SW480 (cell line): Measurements from ENCODE around the gene PPP2R2D.
A peak's percentile ranks its signal among the peaks of the same experiment; 100 is the strongest.

ENCODE experiments used
- DNase-seq: peaks from one replicate; pipeline ENCODE4 v3.0.0-alpha.2; 2016; ENCODE audit warnings: low spot score

The PPP2R2D gene

DNA sequence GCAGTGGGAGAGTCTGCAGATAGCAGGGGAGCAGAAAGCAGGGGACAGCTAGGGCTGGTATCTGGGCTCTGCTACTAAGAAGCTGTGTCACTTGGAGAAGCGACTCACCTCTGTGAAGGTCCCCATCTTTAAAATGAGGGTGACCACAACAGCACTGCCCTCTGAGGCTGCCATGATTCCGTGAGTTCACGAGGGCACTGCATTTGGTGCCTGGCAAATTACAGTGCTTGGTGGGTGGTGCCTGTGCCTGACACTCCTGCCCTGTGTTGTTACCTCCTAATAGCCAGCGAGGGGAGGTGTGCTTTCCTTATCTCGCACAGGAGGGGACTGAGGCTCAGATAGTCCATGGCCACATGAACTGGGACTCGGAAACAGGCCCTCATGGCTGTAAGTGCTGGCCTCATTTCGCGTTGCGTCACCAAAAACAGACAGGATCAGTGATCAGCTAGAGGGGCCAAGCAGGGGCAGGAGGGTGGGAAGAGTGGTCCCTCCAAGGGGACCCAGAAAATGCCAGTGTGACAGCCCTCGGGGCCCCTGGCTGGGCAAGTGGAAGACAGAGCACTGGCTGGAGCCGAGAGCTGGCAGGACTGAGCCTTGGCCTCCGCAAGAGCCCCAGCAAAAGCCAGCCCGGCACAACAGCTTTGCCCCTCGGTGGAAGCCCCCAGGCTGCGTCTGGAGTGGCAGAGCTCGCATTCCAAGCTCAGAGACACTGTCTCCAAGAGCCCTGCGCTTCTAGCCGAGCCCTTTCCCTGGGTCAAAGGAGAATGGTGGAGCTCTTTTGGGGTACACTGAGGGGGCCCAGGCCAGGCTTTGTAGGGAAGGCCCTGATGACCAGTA, 98.3 kb downstream of the PPP2R2D start:
- no peak for DNase-seq

DNA sequence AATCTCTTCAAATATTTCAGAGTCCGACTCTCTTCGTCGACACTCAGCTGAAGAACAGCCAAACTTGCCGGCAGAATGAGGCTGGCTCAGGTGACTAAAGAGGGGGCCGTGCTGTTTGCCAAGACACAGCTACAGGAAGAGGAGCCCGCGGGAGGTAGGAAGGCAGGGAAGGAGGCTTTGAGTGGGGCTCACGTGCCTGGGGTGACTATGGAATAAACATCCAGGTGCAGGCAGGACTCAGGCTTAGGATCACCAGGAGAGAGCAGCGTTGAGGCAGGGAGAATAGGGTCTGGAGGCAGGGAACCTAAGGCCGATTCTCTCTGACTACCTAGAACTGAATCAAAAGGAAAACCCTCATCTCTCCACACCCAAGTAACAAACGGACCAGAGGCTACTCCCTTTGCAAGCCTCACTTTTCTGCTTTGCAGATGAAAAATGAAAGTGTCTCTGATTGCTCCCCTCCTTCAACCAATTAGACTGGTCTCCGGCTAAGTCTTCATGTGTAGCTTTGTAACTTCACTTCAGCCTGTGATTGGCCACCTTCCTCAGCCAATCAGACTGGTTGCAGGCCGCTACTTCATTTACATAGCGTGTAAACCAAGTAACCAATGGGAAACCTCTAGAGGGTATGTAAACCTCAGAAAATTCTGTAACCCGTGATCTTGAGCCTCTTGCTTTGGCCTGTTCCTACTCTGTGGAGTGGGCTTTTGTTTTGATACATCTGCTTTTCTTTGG, 100.6 kb downstream of the PPP2R2D start:
- DNase-seq = peak; percentile 50

DNA sequence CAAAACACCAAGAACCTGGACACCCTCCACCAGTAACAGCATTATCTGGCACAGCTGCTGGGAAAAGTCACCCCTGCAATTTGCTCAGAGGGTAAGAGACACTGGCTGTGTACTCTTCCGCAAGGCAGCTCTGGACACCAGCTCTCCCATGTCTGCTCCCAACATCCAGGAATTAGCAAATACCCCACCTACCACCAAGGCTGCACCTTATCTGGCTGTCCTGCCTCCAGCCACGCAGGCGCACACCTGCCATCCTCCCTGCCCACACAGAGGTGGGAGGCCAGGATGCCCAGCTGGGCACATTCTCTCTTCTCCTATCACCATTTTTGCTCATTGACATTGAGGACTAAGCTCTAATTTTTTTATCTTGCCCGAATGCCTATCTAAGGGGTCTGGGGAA, 101.2 kb downstream of the PPP2R2D start:
- no peak for DNase-seq

DNA sequence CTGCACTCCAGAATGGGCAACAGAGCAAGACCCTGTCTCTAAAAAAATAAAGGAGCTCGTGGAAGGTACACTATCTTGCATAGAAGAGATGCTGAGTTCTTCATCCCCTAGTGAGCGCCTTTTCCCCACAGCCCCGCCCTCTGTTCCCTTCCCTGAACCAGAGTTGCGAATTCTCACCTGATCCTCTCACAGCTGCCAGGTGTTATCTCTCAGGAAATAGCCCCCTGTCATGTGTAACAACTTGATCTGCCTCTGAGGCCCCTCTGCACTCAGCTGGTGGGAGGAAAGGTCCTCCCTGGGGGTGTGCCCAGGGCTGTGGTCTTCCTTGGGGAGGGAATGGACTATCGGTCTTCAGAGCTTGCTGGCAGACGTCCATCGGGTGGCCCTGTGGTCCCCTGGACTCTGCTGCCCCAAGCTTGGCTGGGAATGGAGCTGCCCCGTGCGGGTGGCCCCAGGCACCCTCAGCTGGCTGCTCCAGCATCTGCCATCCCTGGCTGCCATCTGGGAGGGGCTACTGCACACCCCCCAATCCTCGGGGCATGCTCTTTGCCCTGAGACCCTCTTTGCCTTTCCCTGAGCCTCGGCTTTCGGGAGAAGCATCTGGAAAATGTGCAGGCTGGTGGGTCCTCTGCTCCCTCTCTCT, 102.6 kb downstream of the PPP2R2D start:
- DNase-seq = no peak

DNA sequence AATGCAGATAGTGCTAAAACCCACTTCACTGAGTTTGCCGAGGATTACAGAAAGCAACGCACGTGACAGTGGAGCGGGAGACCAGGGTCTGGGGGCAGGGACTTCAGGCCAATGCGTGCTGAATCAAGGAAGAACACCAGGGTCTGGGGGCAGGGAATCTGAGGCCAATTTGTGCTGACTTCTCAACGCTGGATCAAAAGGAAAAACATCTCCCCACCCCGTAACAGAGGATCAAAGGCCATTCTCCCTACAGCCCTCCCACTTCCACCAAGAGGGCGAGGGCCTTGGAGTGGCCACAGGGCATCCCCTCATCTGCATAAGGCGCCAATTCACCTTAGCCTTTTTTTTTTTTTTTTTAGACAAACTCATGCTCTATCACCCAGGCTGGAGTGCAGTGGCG, 103.2 kb downstream of the PPP2R2D start:
- no peak for DNase-seq

DNA sequence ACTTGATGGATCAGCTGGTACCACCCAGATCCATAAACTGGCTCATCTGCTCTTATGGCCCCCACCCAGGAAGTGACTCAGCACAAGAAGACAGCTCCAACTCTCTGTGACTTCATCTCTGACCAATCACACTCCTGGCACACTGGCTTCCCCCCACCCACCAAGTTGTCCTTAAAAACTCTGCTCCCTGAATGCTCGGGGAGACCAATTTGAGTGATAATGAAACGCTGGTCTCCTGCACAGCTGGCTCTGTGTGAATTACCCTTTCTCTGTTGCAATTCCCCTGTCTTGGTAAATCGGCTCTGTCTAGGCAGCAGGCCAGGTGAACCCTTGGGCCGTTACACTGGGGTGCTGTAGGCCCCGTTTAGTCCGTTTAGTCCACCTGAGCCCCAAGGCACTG, 104.3 kb downstream of the PPP2R2D start:
- no peak for DNase-seq

DNA sequence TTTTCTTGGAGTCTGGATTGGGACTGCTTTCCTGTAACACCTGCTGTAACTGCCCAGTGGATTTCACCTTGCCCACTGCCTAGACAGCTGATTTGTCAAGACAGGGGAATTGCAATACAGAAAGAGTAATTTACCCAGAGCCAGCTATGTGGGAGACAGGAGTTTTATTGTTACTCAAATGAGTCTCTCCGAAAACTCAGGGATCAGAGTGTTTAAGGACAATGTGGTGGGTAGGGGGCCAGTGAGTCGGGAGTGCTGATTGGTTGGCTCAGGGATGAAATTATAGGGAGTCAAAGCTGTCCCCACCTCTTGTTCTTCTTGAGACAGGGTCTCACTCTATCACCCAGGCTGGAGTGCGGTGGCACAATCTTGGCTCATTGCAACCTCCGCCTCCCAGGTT, 106.2 kb downstream of the PPP2R2D start:
- no peak for DNase-seq

DNA sequence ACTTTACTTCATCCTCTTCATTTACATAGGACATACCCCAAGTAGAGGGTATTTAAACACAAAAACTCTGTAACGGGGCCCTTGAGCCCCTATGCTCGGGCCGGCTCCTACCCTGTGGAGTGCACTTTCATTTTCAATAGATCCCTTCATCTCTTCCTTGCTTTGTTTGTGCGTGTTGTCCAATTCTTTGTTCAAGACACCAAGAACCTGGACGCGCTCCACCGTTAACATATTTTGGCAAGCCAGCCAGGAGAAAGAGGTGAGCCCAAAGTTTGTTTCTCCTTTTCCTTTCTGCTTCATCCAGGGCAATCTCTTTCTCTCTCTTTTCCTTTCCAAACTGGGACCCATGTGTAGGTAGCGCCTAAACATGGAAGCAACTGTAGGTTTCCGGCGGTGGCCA, 106.9 kb downstream of the PPP2R2D start:
- DNase-seq = no peak
